Subcutaneous adipose tissue (tissue), 4 donors: ENCODE results near the gene FZR1. TPM values are rescaled to one million over a fixed set of nuclear protein-coding genes. Genes with fewer than 3 reads are reported as not detected.

Source experiments
- small RNA-seq: library from RNA; depleted of rRNA; stranded (forward); fragments of <200 nt; gene quantifications from one replicate; pipeline ENCODE3, GENCODE V24; 2016
- total RNA-seq, 4 donors: library from RNA; depleted of rRNA; stranded (reverse); fragments of >200 nt; gene quantifications; one replicate each; pipeline ENCODE4 v1.1.0, GENCODE V29; 2016
- TF ChIP-seq, protein P1 (sequence below): fragments of 450-650 bp; IDR thresholded peaks from one replicate; pipeline ENCODE4 v1.5.1; 2016; ENCODE audit warnings: low read depth, mild to moderate bottlenecking, control low read depth, antibody characterized with exemption, moderate library complexity

Gene FZR1
- total RNA-seq, 4 donors from 2014 or later = 8.2 to 28.3 (median 13.0) TPM

DNA sequence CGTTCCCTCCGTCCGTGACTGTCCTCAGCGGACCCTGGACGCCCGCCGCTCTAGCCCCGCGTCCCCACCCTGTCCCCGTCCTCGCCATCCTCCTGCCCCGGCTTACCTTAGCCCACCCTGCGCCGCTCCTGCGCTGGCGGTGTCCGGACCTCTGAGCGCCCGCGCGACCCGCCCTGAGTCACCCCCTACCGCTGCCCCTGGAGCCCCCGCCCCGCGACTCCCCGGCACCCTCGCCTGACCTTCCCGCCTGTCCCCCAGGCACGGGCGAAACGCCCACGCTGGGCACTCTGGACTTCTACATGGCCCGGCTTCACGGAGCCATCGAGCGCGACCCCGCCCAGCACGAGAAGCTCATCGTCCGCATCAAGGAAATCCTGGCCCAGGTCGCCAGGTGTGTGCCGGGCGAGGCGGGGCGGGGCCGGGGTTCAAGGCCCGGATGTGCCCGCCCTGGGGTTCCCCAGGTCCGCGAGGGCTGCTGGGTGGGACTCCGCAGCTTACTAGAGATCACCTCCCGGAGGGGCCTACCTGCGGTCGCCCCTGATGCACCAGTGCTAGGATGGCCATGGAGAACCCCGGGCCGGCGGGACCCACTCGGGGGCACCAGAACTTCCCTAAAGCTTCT is 71.7 kb downstream of the FZR1 start:
- TF ChIP-seq, protein P1, sequence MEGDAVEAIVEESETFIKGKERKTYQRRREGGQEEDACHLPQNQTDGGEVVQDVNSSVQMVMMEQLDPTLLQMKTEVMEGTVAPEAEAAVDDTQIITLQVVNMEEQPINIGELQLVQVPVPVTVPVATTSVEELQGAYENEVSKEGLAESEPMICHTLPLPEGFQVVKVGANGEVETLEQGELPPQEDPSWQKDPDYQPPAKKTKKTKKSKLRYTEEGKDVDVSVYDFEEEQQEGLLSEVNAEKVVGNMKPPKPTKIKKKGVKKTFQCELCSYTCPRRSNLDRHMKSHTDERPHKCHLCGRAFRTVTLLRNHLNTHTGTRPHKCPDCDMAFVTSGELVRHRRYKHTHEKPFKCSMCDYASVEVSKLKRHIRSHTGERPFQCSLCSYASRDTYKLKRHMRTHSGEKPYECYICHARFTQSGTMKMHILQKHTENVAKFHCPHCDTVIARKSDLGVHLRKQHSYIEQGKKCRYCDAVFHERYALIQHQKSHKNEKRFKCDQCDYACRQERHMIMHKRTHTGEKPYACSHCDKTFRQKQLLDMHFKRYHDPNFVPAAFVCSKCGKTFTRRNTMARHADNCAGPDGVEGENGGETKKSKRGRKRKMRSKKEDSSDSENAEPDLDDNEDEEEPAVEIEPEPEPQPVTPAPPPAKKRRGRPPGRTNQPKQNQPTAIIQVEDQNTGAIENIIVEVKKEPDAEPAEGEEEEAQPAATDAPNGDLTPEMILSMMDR = no peak

DNA sequence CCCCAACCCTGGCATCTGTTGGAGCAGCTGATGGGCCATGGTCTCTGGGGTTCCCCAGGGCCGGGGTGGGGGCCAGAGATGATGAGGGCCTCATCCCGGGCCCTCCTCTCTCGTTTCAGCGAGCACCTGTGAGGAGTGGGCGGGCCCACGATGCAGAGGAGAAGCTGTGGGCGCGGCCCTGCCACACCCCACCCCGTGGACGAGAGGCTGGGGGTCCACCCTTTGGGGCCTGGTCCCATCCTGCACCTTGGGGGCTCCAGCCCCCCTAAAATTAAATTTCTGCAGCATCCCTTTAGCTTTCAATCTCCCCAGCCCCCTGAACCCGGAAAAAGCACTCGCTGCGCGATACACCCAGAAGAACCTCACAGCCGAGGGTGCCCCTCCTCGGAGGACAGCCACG is 72.3 kb downstream of the FZR1 start:
- TF ChIP-seq, protein P1 = no peak

DNA sequence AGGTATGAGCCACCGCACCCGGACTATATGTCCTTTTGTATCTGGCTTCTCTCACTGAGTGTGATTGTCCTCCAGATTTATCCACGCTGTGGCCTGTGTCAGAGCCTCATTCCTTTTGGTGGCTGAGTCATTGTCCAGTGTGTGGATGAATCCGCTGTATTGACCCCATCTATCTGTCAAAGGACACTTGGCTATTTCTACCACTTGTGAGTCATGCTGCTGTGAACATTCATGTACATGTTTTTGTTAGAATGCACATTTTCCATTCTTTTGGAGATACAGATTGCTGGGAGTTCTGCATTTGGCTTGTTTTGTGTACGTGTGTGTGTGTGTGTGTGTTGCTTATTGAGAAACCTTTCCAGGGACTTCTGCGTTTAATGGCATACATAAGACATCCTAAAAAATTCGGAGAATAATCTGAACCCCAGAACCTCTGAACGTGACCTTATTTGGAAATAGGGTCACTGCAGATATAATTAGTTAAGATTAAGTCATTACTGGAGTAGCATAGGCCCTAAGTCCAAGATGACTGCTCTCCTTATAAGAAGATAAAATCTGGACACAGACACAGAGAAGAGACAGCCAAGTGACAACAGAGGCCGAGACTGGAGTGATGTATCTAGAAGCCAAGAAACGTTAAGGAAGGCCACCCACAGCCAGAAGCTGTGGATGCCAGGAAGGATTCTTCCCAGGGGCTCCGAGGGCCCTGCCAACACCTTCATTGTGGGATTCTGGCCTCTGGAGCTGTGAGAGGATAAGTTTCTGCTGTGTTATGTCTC is 74.2 kb downstream of the FZR1 start:
- TF ChIP-seq, protein P1 = no peak

DNA sequence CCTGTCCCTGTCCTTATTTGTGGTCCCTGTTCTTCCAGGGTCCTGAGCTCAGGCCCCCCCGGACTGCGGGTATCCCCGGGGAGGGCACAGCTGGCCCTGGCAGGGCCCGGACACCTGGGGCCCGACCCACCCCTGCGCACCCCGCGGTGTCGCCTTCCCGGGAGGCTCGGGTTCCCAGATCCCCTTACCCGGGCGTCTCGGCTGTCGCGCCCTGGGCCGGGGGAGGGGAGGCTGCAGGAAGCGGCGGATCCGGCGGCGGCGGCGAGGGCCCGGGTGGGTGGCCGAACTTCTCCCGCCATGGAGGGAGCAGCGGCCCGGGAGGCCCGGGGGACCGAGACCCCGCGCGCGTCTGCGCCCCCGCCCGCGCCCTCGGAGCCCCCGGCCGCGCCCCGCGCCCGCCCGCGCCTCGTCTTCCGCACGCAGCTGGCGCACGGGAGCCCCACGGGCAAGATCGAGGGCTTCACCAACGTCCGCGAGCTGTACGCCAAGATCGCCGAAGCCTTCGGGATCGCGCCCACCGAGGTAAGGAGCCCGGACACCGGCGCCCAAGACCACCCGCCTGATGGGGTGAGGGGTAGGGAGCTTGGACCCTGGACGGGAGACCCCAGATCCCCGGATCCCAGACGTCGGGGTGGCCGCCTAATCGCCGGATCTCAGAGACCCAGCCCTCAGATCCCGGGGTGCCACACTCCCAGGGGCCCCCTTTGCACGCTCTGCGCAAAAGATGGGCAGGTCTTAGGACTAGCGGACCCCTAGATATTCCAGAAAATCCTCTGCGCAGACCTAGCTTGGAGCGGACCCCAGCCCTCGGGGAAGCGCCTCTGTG is 79.4 kb downstream of the FZR1 start, which contains the start of gene GIPC3:
Gene GIPC3 (plus strand): TSS at position 178 of the 826 bp plus-strand sequence. CDS start 120 bp downstream, at position 298.
- TF ChIP-seq, protein P1 = no peak

DNA sequence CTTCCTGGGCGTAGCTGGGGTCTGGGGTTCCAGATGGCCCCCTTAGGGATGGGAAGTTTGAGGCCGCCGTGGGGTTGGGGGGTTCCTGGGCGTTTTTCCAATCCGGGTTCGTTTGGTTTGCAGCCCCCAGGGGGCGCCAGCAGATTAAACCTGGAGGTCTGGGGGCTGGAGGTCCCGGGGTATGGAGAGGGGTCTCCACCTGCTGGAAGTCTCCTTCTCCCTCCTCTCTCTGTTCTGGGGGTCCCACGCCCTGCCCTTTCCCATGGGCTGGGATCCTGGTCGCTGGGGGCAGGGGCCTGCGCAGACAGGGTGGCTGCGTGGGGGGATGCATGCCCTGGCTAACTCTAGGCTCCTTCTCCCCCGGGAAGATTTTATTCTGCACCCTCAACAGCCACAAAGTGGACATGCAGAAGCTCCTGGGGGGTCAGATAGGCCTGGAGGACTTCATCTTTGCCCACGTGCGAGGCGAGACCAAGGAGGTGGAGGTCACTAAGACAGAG is 80.1 kb downstream of the FZR1 start:
- TF ChIP-seq, protein P1 = no peak

DNA sequence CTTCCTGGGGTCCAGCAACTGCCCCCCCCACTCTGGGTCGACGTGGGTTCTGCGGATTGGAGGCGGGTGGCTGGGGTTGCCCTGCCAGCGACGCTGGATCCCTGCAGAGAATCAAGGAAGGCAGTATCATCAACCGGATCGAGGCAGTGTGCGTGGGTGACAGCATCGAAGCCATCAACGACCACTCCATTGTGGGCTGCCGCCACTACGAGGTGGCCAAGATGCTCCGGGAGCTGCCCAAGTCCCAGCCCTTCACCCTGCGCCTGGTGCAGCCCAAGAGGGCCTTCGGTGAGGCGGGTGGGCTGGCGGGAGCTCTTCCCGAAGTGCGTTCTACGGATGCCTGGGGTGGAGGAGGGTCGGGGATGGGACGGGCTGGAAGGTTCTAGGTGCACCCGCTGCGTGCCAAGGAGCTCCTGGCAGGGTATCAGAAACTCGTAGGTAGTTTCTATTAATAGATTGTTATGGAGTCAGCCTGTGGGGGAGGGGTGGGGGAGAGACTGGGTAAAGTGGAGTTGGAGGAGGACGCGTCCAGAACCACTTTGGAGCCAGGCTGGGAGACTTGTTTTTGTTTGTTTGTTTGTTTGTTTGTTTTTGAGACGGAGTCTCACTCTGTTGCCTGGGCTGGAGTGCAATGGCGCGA is 80.7 kb downstream of the FZR1 start:
- TF ChIP-seq, protein P1 = no peak

Small RNAs within 50 kb of the gene (small RNA-seq; reads per million reads assigned to genes)
- not detected for gene AC005786.1
- not detected for gene RF00212

Other genes with a start within 250 kb of the FZR1 start
- gene NFIC, start 139.7 kb upstream of the FZR1 start, total RNA-seq = 100 to 1,000 TPM in 1 of 4 donors, 10 to 100 TPM in 3; 45.2 to 191 (median 76.8) TPM
- gene SMIM24, start 25.8 kb upstream of the FZR1 start, total RNA-seq = not detected
- not detected for gene SMIM44, start 22.9 kb upstream of the FZR1 start, total RNA-seq
- gene DOHH, start 5.6 kb upstream of the FZR1 start, total RNA-seq = 10 to 100 TPM in 2 of 4 donors, 1 to 10 TPM in 2; 4.9 to 11.9 (median 8.9) TPM
- gene TEKTIP1, start 32.9 kb downstream of the FZR1 start, total RNA-seq = 1 to 10 TPM in 2 of 4 donors, not detected in 2; 1.8 to 4.1 TPM
- gene MFSD12, start 51.3 kb downstream of the FZR1 start, total RNA-seq = 10 to 100 TPM; 28.5 to 56.1 (median 34.1) TPM
- gene HMG20B, start 66.6 kb downstream of the FZR1 start, total RNA-seq = 100 to 1,000 TPM in 2 of 4 donors, 10 to 100 TPM in 2; 51.4 to 124 (median 102) TPM
- 1 to 10 TPM in 3 of 4 donors, under 1 TPM in 1; 0.66 to 4.5 (median 1.7) TPM for gene GIPC3, start 79.2 kb downstream of the FZR1 start, total RNA-seq
- gene TBXA2R, start 100.6 kb downstream of the FZR1 start, total RNA-seq = 1 to 10 TPM in 1 of 4 donors, under 1 TPM in 1, not detected in 2; 0.34 to 4.0 TPM
- gene CACTIN, start 120.5 kb downstream of the FZR1 start, total RNA-seq = 10 to 100 TPM; 10.9 to 29.0 (median 16.8) TPM
- 10 to 100 TPM; 10.1 to 25.4 (median 13.7) TPM for gene PIP5K1C, start 194.2 kb downstream of the FZR1 start, total RNA-seq
- under 1 TPM in 1 of 4 donors, not detected in 3; 0.22 TPM for gene TJP3, start 202.1 kb downstream of the FZR1 start, total RNA-seq